ENCODE data around the gene ALG14. TPM values are rescaled to one million over a fixed set of nuclear protein-coding genes. Genes with fewer than 3 reads are reported as not detected.

Gene ALG14
- polyA plus RNA-seq, 1 donor from 2014 or later, result 2.6 TPM

GRCh38 chr1:95067062-95067461 lies 5.7 kb downstream of the ALG14 start:
- Histone ChIP-seq H3K9me2 (ENCODE audit: insufficient read depth, low read length) (no peaks in the 10 kb centered on the region), H3K9me3 (ENCODE audit: low read length) (no peaks in the 10 kb centered on the region), H4K20me1 (ENCODE audit: insufficient read depth) (no peaks in the 10 kb centered on the region), H3F3A (ENCODE audit: insufficient read depth, low read length, poor library complexity, severe bottlenecking) (no peaks in the 10 kb centered on the region), H2AFZ (ENCODE audit: low read depth, low read length) (no peak overlapping the region), H3K27me3 (ENCODE audit: insufficient read depth, low read depth, low read length) (no peaks in the 10 kb centered on the region), H3K4me2 (ENCODE audit: low read length) (no peak overlapping the region), H3K27ac (ENCODE audit: low read length) (no peak overlapping the region), H3K9ac (ENCODE audit: low read length) (no peak overlapping the region), H3K79me2 (replicated peaks; ENCODE audit: insufficient read depth, low read length) (no peaks in the 10 kb centered on the region), H3K4me3 (ENCODE audit: low read length) (no peak overlapping the region), H3K36me3 (ENCODE audit: insufficient read depth, low read length) (no peaks in the 10 kb centered on the region)
- no peak for TF ChIP-seq REST (IDR thresholded peaks at IDR 0.05; ENCODE audit: borderline replicate concordance)
- TF ChIP-seq POLR2AphosphoS5 (IDR thresholded peaks at IDR 0.05), result no peak
- no peak for TF ChIP-seq CTCF (IDR thresholded peaks at IDR 0.05; ENCODE audit: poor library complexity, severe bottlenecking)
- no peak for TF ChIP-seq EP300 (conservative IDR thresholded peaks at IDR 0.05; ENCODE audit: poor library complexity, severe bottlenecking)
- TF ChIP-seq MXI1 (conservative IDR thresholded peaks at IDR 0.05; ENCODE audit: poor library complexity, severe bottlenecking), result no peak
- no peak for TF ChIP-seq SMC3 (conservative IDR thresholded peaks at IDR 0.05; ENCODE audit: poor library complexity)
- TF ChIP-seq TAF1 (IDR thresholded peaks at IDR 0.05; ENCODE audit: low read depth), result no peak
- TF ChIP-seq RAD21 (conservative IDR thresholded peaks at IDR 0.05), result no peak
- TF ChIP-seq EZH2 (IDR thresholded peaks at IDR 0.05; ENCODE audit: borderline replicate concordance, insufficient read depth, low read length, poor library complexity, severe bottlenecking), result no peak

- H3K79me2 ChIP-seq (replicated peaks; ENCODE audit: insufficient read depth, low read length), result no peaks in the 10 kb centered on the region
- TF ChIP-seq EZH2 (IDR thresholded peaks at IDR 0.05; ENCODE audit: borderline replicate concordance, insufficient read depth, low read length, poor library complexity, severe bottlenecking) (no peak), MXI1 (conservative IDR thresholded peaks at IDR 0.05; ENCODE audit: poor library complexity, severe bottlenecking) (no peak), RAD21 (conservative IDR thresholded peaks at IDR 0.05) (no peak), CTCF (IDR thresholded peaks at IDR 0.05; ENCODE audit: poor library complexity, severe bottlenecking) (no peak), EP300 (conservative IDR thresholded peaks at IDR 0.05; ENCODE audit: poor library complexity, severe bottlenecking) (no peak), REST (IDR thresholded peaks at IDR 0.05; ENCODE audit: borderline replicate concordance) (no peak), TAF1 (IDR thresholded peaks at IDR 0.05; ENCODE audit: low read depth) (no peak), POLR2AphosphoS5 (IDR thresholded peaks at IDR 0.05) (no peak), SMC3 (conservative IDR thresholded peaks at IDR 0.05; ENCODE audit: poor library complexity) (no peak)
- no peaks in the 10 kb centered on the region for H3K27me3 ChIP-seq (ENCODE audit: insufficient read depth, low read depth, low read length)
- H2AFZ ChIP-seq (ENCODE audit: low read depth, low read length), result no peak overlapping the region
- no peaks in the 10 kb centered on the region for H3F3A ChIP-seq (ENCODE audit: insufficient read depth, low read length, poor library complexity, severe bottlenecking)
- no peak overlapping the region for H3K4me3 ChIP-seq (ENCODE audit: low read length)
- no peak overlapping the region for H3K27ac ChIP-seq (ENCODE audit: low read length)
- H3K9me2 ChIP-seq (ENCODE audit: insufficient read depth, low read length), result no peaks in the 10 kb centered on the region
- no peaks in the 10 kb centered on the region for H3K36me3 ChIP-seq (ENCODE audit: insufficient read depth, low read length)
- H3K4me2 ChIP-seq (ENCODE audit: low read length), result no peak overlapping the region
- no peak overlapping the region for H3K9ac ChIP-seq (ENCODE audit: low read length)
- H3K9me3 ChIP-seq (ENCODE audit: low read length), result no peaks in the 10 kb centered on the region
- no peaks in the 10 kb centered on the region for H4K20me1 ChIP-seq (ENCODE audit: insufficient read depth)
Measured at GRCh38 chr1:95061445-95062006, 11.2 kb downstream of the ALG14 start.

Data from neural cell (in vitro differentiated cells).